Smooth muscle cell (in vitro differentiated cells): ENCODE data around the gene C11orf21. TPM values are rescaled to one million over a fixed set of nuclear protein-coding genes. Genes with fewer than 3 reads are reported as not detected.

Source experiments
- DNase-seq: peaks from one replicate; lab custom pipeline; 2025; ENCODE audit not compliant: unreplicated experiment; lab: John Stamatoyannopoulos, UW
- H2AFZ ChIP-seq: fragments of 200-600 bp; sonication (generic); 2 replicates; pipeline ENCODE4 v1.6.0; 2016; ENCODE audit warnings: antibody characterized with exemption, low read depth, mild to moderate bottlenecking
- H3F3A ChIP-seq: fragments of 200-600 bp; sonication (generic); 2 replicates; pipeline ENCODE4 v1.6.0; 2017; ENCODE audit warnings: antibody characterized with exemption, low read depth
- H3K27ac ChIP-seq: fragments of 200-600 bp; sonication (generic); 2 replicates; pipeline ENCODE4 v1.5.1; 2016; ENCODE audit warnings: low read depth, mild to moderate bottlenecking
- H3K27me3 ChIP-seq: fragments of 200-600 bp; sonication (generic); 2 replicates; pipeline ENCODE4 v1.6.1; 2016; ENCODE audit warnings: low read depth, mild to moderate bottlenecking
- H3K36me3 ChIP-seq: fragments of 200-600 bp; sonication (generic); 2 replicates; pipeline ENCODE4 v1.5.1; 2016; ENCODE audit warnings: low read depth
- H3K4me1 ChIP-seq: fragments of 200-600 bp; sonication (generic); 2 replicates; pipeline ENCODE4 v1.5.1; 2016; ENCODE audit warnings: low read depth
- H3K4me2 ChIP-seq: fragments of 200-600 bp; sonication (generic); 2 replicates; pipeline ENCODE4 v1.6.0; 2016; ENCODE audit warnings: mild to moderate bottlenecking
- H3K4me3 ChIP-seq: fragments of 200-600 bp; sonication (generic); 2 replicates; pipeline ENCODE4 v1.5.1; 2016; ENCODE audit warnings: mild to moderate bottlenecking
- H3K79me2 ChIP-seq: fragments of 200-600 bp; sonication (generic); 2 replicates; pipeline ENCODE4 v1.6.0; 2016; ENCODE audit warnings: low read depth, mild to moderate bottlenecking
- H3K9ac ChIP-seq: fragments of 200-600 bp; sonication (generic); 2 replicates; pipeline ENCODE4 v1.6.0; 2016; ENCODE audit warnings: low read depth
- H3K9me3 ChIP-seq: fragments of 200-600 bp; sonication (generic); replicated peaks from 2 replicates; pipeline ENCODE4 v1.5.1; 2016; ENCODE audit warnings: low read depth
- H4K20me1 ChIP-seq: fragments of 200-600 bp; sonication (generic); 2 replicates; pipeline ENCODE4 v1.6.0; 2016; ENCODE audit warnings: low read depth
- WGBS: methylation state at CpG from one replicate; pipeline ENCODE4 v1.1.7; 2016; ENCODE audit warnings: low lambda C conversion rate; 5-methylcytosine and 5-hydroxymethylcytosine counted together
- polyA plus RNA-seq: library from polyadenylated mRNA; unstranded; fragments of >200 nt; fragmentation: Nextera tagmentation; extraction: Ambion mirVana; gene quantifications from 2 replicates; pipeline ENCODE4 v1.2.1, GENCODE V29; 2016
- total RNA-seq: library from RNA; depleted of rRNA; stranded (reverse); fragments of >200 nt; gene quantifications from 2 replicates; pipeline ENCODE4 v1.2.3, GENCODE V29; 2014
- TF ChIP-seq, protein P1 (sequence below): fragments of 200-600 bp; sonication (generic); IDR thresholded peaks from 2 replicates; pipeline ENCODE4 v1.5.1; 2017; ENCODE audit warnings: borderline replicate concordance, mild to moderate bottlenecking, antibody characterized with exemption; ENCODE audit not compliant: insufficient read depth, poor library complexity, severe bottlenecking

The C11orf21 gene
- total and polyA plus RNA-seq, 2 experiments from 2014 or later: not detected

DNA sequence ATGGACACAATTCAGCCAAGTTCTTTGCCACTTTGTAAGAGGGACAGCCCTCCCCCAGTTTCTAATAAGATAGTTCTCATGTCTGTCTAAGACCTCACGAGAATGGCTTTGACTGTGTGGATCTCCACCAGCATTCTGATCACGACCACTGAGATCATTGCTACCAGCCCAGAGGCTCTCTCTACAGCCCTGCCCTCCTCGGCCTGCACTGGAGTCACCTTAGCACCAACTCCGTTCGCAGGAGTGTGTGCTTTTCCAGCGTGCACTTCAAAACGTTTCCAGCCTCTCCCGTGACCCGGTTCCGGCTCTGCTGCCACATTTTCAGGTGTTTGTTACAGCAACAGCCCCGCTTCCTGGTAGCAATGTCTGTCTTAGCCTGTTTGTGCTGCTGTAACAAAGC is 26.3 kb upstream of the C11orf21 start:
- Histone ChIP-seq H3K4me2 (no peak overlapping the region), H3K79me2 (no peaks in the 10 kb centered on the region), H3K4me3 (no peak overlapping the region), H4K20me1 (no peaks in the 10 kb centered on the region), H3K27me3 (no peaks in the 10 kb centered on the region), H3K27ac (no peak overlapping the region), H3K36me3 (no peaks in the 10 kb centered on the region), H2AFZ (no peak overlapping the region), H3K4me1 (peaks cover 14% of the 10 kb centered on the region), H3F3A (no peaks in the 10 kb centered on the region), H3K9ac (no peak overlapping the region), H3K9me3 (no peaks in the 10 kb centered on the region)
- TF ChIP-seq, protein P1, sequence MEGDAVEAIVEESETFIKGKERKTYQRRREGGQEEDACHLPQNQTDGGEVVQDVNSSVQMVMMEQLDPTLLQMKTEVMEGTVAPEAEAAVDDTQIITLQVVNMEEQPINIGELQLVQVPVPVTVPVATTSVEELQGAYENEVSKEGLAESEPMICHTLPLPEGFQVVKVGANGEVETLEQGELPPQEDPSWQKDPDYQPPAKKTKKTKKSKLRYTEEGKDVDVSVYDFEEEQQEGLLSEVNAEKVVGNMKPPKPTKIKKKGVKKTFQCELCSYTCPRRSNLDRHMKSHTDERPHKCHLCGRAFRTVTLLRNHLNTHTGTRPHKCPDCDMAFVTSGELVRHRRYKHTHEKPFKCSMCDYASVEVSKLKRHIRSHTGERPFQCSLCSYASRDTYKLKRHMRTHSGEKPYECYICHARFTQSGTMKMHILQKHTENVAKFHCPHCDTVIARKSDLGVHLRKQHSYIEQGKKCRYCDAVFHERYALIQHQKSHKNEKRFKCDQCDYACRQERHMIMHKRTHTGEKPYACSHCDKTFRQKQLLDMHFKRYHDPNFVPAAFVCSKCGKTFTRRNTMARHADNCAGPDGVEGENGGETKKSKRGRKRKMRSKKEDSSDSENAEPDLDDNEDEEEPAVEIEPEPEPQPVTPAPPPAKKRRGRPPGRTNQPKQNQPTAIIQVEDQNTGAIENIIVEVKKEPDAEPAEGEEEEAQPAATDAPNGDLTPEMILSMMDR: no peak
- DNase-seq: no peak
- WGBS: 91% methylated on average over 11 of the region's 11 CpGs

DNA sequence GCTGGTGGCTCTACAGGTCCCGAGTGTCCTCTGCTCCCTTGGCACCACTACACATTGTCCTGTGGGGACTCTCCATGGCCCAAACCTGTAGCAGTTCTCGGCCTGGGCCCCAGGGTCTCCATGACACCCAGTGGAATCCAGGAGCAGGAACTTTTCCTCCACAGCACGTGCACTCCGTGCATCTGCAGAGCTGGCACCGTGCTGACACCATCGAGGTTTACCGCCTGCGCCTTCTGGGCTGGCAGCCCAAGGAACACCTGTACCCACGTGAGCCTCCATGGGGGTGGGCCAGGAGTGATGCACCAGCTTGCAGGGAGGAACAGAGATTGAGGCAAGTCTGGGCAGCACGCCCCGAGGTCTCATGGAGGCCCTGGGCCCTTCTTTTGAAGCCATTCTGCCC is 25.3 kb upstream of the C11orf21 start:
- 92% methylated on average over 11 of the region's 11 CpGs for WGBS
- H3K9ac ChIP-seq: no peak overlapping the region
- H3K27me3 ChIP-seq: no peaks in the 10 kb centered on the region
- DNase-seq: no peak
- no peaks in the 10 kb centered on the region for H3F3A ChIP-seq
- H3K4me1 ChIP-seq: peaks cover 14% of the 10 kb centered on the region
- H3K9me3 ChIP-seq: no peaks in the 10 kb centered on the region
- H3K36me3 ChIP-seq: no peaks in the 10 kb centered on the region
- no peak overlapping the region for H3K4me3 ChIP-seq
- H2AFZ ChIP-seq: no peak overlapping the region
- H3K27ac ChIP-seq: no peak overlapping the region
- no peak overlapping the region for H3K4me2 ChIP-seq
- TF ChIP-seq, protein P1: no peak
- H4K20me1 ChIP-seq: no peaks in the 10 kb centered on the region
- no peaks in the 10 kb centered on the region for H3K79me2 ChIP-seq

DNA sequence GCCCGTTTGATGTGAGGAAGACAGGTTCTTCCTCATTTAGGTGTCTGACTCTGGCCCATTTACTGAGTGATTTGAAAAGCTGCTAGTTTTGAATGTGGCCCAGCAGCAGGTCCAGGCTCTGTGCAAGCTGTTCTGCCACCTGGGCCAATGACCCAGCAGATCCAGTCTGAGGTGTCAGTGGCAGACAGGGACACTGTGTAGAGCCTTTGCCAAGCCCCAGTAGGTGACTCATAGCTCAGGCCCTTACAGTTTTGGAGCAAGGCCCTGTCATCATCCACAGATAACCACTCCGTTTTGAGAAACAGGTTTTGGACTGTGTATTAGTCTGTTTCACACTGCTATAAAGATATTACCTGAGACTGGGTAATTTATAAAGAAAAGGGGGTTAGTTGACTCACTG is 24.0 kb upstream of the C11orf21 start:
- WGBS: 54% methylated on average over 2 of the region's 2 CpGs
- Histone ChIP-seq H3K27me3 (no peaks in the 10 kb centered on the region), H3K4me3 (no peak overlapping the region), H3K9me3 (no peaks in the 10 kb centered on the region), H3K4me1 (peaks cover 14% of the 10 kb centered on the region), H3K27ac (no peak overlapping the region), H3K4me2 (no peak overlapping the region), H4K20me1 (no peaks in the 10 kb centered on the region), H3F3A (no peaks in the 10 kb centered on the region), H3K36me3 (no peaks in the 10 kb centered on the region), H3K9ac (no peak overlapping the region), H2AFZ (no peak overlapping the region), H3K79me2 (no peaks in the 10 kb centered on the region)
- TF ChIP-seq, protein P1: no peak
- DNase-seq: no peak

DNA sequence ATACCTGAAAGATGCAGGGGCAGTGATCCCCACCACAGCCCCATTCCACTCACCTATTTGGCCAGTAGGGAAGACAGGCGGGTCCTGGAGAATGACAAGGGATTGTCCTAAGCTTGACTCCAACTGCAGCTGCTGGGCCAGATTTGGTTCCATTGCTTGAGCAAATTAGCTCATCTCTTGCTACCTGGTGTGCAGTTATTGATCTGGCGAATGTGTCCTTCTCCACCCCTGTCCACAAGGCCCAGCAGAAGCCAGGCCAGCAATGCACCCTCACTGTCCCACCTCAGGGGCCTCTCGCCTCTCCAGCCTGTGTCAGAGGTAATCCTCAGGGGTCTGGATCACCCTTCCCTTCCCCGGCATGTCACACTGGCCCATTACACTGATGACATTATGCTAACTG is 23.4 kb upstream of the C11orf21 start:
- TF ChIP-seq, protein P1: no peak
- H3F3A ChIP-seq: no peaks in the 10 kb centered on the region
- H3K4me1 ChIP-seq: peaks cover 14% of the 10 kb centered on the region
- H3K4me3 ChIP-seq: no peak overlapping the region
- H4K20me1 ChIP-seq: no peaks in the 10 kb centered on the region
- no peaks in the 10 kb centered on the region for H3K9me3 ChIP-seq
- H3K27me3 ChIP-seq: no peaks in the 10 kb centered on the region
- no peak overlapping the region for H3K9ac ChIP-seq
- DNase-seq: no peak
- over 99% methylated on average over 4 of the region's 4 CpGs for WGBS
- no peak overlapping the region for H3K4me2 ChIP-seq
- H3K27ac ChIP-seq: no peak overlapping the region
- no peak overlapping the region for H2AFZ ChIP-seq
- no peaks in the 10 kb centered on the region for H3K36me3 ChIP-seq
- no peaks in the 10 kb centered on the region for H3K79me2 ChIP-seq
